SW 1271 (cell line): Measurements from ENCODE around the gene THADA.
"Not testable (repeated sequence)": the region's sequence is repeated elsewhere in the genome, so short reads cannot be mapped to it uniquely, and the experiment has no call there.

Experiments used
- DNase-seq, 2 experiments: peaks; one replicate each; lab custom pipeline; 2025; lab: John Stamatoyannopoulos, UW

THADA gene

GRCh38 chr2:43595603-43596412 lies at the start of gene THADA:
THADA (minus strand) TSS chr2:43596038; CDS start chr2:43592392, 3,646 bp downstream.
- peak; percentile 95 to 99 for DNase-seq

GRCh38 chr2:43643680-43644079 lies 47.8 kb upstream of the THADA start:
- no peak for DNase-seq

GRCh38 chr2:43642363-43642762 lies 46.5 kb upstream of the THADA start:
- DNase-seq: no peak

GRCh38 chr2:43637030-43637803 lies 41.4 kb upstream of the THADA start, which contains the start of gene PLEKHH2:
PLEKHH2 (plus strand) TSS chr2:43637260; CDS start chr2:43644674, 7,414 bp downstream.
- DNase-seq: peak; percentile 59 to 79

- no peak for DNase-seq
These were observed 40.8 kb upstream of the THADA start for GRCh38 chr2:43636621-43637020.

- not testable (repeated sequence) for DNase-seq
These were observed 40.3 kb upstream of the THADA start for GRCh38 chr2:43636153-43636552.

- no peak for DNase-seq
These were observed 38.9 kb upstream of the THADA start for GRCh38 chr2:43634604-43635306.

GRCh38 chr2:43631618-43632317 lies 35.9 kb upstream of the THADA start:
- no peak for DNase-seq

- no peak for DNase-seq
These were observed 27.2 kb upstream of the THADA start for GRCh38 chr2:43622931-43623451.

- DNase-seq: no peak
These were observed 23.7 kb upstream of the THADA start for GRCh38 chr2:43619511-43619910.

- no peak for DNase-seq
These were observed 21.3 kb upstream of the THADA start for GRCh38 chr2:43616967-43617680.

GRCh38 chr2:43612944-43613343 lies 17.1 kb upstream of the THADA start:
- no peak for DNase-seq

- DNase-seq: peak; percentile 23 to 72
These were observed 16.4 kb upstream of the THADA start for GRCh38 chr2:43611987-43612894.

- DNase-seq: no peak
These were observed 14.5 kb upstream of the THADA start for GRCh38 chr2:43610361-43610760.

- peak; percentile 26 to 54 for DNase-seq
These were observed 13.6 kb upstream of the THADA start for GRCh38 chr2:43609290-43609918.

- no peak for DNase-seq
These were observed 10.0 kb upstream of the THADA start for GRCh38 chr2:43605851-43606250.

GRCh38 chr2:43605079-43605655 lies 9.3 kb upstream of the THADA start:
- DNase-seq: peak in 1 of 2 experiments; percentile 72

- no peak for DNase-seq
These were observed 8.8 kb upstream of the THADA start for GRCh38 chr2:43604674-43605073.

GRCh38 chr2:43600596-43600995 lies 4.8 kb upstream of the THADA start:
- not testable (repeated sequence) for DNase-seq
